CMK (cell line): ENCODE measurements around the gene ELOVL4.

Experiments used
- DNase-seq: peaks from one replicate; pipeline ENCODE4 v3.0.0-alpha.2; 2010; ENCODE audit warnings: low read depth

The ELOVL4 gene

GRCh38 chr6:79911992-79912391 lies 35.4 kb downstream of the ELOVL4 start:
- DNase-seq, result no peak

GRCh38 chr6:79909517-79909916 lies 37.8 kb downstream of the ELOVL4 start:
- DNase-seq, result no peak

- DNase-seq, result no peak
Observed at GRCh38 chr6:79902046-79902445, 45.3 kb downstream of the ELOVL4 start.

GRCh38 chr6:79898076-79898475 lies 49.3 kb downstream of the ELOVL4 start:
- DNase-seq, result no peak

- DNase-seq, result no peak
Observed at GRCh38 chr6:79896075-79896449, 51.3 kb downstream of the ELOVL4 start.

GRCh38 chr6:79895382-79896074 lies 51.8 kb downstream of the ELOVL4 start:
- no peak for DNase-seq

GRCh38 chr6:79894939-79895338 lies 52.4 kb downstream of the ELOVL4 start:
- DNase-seq, result no peak

- DNase-seq, result no peak
Observed at GRCh38 chr6:79888587-79888986, 58.8 kb downstream of the ELOVL4 start.

GRCh38 chr6:79878142-79878748 lies 69.1 kb downstream of the ELOVL4 start:
- no peak for DNase-seq

- DNase-seq, result no peak
Observed at GRCh38 chr6:79874531-79875134, 72.7 kb downstream of the ELOVL4 start.

- no peak for DNase-seq
Observed at GRCh38 chr6:79872986-79873385, 74.4 kb downstream of the ELOVL4 start.

- DNase-seq, result no peak
Observed at GRCh38 chr6:79872303-79872702, 75.0 kb downstream of the ELOVL4 start.

GRCh38 chr6:79869600-79870084 lies 77.7 kb downstream of the ELOVL4 start:
- peak; percentile 37 for DNase-seq

GRCh38 chr6:79869184-79869583 lies 78.2 kb downstream of the ELOVL4 start:
- DNase-seq, result no peak

GRCh38 chr6:79868098-79868722 lies 79.1 kb downstream of the ELOVL4 start:
- peak; percentile 53 for DNase-seq
